Renal cortical epithelial cell (primary cell): ENCODE results near the gene USP48. TPM values are rescaled to one million over a fixed set of nuclear protein-coding genes. Genes with fewer than 3 reads are reported as not detected.
"Not testable (repeated sequence)": the region's sequence is repeated elsewhere in the genome, so short reads cannot be mapped to it uniquely, and the experiment has no call there.

Source experiments
- DNase-seq: peaks from one replicate; pipeline ENCODE4 v3.0.0-alpha.2; 2011; ENCODE audit warnings: low read depth
- total RNA-seq: library from RNA; depleted of rRNA; stranded (reverse); fragments of >200 nt; gene quantifications from 2 replicates; pipeline ENCODE4 v1.2.3, GENCODE V29; 2014

Gene USP48, protein sequence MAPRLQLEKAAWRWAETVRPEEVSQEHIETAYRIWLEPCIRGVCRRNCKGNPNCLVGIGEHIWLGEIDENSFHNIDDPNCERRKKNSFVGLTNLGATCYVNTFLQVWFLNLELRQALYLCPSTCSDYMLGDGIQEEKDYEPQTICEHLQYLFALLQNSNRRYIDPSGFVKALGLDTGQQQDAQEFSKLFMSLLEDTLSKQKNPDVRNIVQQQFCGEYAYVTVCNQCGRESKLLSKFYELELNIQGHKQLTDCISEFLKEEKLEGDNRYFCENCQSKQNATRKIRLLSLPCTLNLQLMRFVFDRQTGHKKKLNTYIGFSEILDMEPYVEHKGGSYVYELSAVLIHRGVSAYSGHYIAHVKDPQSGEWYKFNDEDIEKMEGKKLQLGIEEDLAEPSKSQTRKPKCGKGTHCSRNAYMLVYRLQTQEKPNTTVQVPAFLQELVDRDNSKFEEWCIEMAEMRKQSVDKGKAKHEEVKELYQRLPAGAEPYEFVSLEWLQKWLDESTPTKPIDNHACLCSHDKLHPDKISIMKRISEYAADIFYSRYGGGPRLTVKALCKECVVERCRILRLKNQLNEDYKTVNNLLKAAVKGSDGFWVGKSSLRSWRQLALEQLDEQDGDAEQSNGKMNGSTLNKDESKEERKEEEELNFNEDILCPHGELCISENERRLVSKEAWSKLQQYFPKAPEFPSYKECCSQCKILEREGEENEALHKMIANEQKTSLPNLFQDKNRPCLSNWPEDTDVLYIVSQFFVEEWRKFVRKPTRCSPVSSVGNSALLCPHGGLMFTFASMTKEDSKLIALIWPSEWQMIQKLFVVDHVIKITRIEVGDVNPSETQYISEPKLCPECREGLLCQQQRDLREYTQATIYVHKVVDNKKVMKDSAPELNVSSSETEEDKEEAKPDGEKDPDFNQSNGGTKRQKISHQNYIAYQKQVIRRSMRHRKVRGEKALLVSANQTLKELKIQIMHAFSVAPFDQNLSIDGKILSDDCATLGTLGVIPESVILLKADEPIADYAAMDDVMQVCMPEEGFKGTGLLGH
- total RNA-seq: 32.1 and 100 TPM in 2 replicates

- peak; percentile 87 for DNase-seq
Measured at GRCh38 chr1:21782868-21783678, at the start of gene USP48. USP48 (minus strand) TSS chr1:21783149; CDS start chr1:21782957, 192 bp downstream.

- DNase-seq: no peak
Measured at GRCh38 chr1:21831454-21831970, 48.6 kb upstream of the USP48 start.

GRCh38 chr1:21830792-21831453, 48.0 kb upstream of the USP48 start:
- DNase-seq: no peak

DNA sequence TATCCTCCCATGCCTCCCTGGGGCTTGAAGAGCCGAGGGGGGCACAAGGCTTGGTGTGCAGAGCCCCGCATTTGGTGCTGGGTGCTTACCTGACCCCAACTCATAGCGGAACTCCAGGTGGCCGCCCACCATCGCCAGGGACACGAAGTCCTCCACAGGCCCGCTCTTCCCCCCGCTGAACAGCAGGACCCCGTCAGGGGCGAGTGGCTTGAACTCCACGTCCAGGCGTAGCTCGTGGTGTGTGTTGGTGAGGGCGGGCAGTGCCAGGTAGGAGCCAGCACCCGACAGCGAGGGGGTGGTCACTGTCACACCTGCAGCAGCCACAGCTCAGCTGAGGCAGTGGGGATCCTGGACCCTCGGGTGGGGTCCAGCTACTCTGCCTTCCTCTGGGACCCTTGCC, 46.3 kb upstream of the USP48 start:
- no peak for DNase-seq

- DNase-seq: no peak
Measured at GRCh38 chr1:21828506-21829210, 45.7 kb upstream of the USP48 start.

DNA sequence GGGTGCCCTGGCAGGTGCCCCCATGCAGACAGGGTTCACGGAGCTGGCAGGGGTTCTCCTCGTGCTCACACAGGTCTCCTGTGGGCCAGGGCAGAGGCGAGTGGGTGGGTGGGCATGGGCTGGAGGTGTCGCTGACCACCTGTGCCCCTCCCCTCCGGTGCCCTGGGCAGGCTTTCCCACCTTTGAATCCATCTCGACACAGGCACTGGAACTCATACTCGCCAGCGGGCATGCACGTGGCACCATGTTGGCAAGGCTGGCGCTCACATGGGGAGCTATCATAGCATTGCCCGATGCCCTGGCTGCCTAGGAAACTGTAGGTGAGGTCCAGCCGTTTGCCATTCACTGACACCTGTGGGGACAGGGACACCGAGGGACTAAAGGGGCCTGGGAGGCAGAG, 45.1 kb upstream of the USP48 start:
- no peak for DNase-seq

DNA sequence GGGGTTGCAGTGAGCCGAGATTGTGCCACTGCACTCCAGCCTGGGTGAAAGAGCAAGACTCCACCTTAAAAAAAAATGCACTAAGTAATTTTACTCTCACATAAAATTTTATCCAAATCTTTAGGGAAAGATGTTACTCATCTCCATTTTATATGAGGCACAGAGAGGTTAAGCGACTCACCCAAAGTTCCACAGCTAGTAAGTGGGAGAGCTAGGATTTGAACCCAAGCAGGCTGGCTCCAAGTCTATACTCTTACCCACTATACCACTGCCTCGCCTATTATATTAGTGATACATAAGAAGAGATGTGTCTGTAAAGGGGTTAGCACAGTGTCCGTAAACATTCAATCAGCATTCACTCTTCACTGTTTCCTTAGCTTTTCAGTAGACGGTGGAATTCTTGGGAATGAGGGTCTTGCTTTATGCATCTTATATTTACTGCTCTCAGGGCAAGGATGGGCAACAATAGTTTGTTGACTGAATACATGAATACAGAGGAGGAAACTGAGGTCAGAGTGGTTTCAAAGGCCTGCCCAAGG, 44.3 kb upstream of the USP48 start:
- DNase-seq: no peak

- DNase-seq: not testable (repeated sequence)
Measured at GRCh38 chr1:21826694-21827093, 43.7 kb upstream of the USP48 start.

DNA sequence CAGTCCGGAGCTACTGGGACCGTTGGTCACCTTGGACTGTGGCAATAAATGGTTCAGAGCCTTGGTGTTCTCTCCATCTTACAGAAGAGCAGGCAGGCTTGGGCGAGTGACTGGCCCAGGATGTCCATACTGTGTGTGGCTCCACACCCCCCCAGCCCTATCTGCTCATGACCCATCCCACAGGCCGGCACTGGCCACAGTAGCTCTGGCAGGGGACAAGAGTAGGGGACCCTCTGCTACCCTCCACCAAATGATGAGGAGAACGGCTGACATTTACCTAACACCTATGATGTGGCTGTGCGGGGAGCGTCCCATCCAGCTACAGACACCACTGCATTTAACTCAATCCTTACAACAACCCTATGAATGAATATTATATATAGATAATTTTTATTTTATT, 42.4 kb upstream of the USP48 start:
- DNase-seq: no peak

- DNase-seq: no peak
Measured at GRCh38 chr1:21824926-21825325, 42.0 kb upstream of the USP48 start.

DNA sequence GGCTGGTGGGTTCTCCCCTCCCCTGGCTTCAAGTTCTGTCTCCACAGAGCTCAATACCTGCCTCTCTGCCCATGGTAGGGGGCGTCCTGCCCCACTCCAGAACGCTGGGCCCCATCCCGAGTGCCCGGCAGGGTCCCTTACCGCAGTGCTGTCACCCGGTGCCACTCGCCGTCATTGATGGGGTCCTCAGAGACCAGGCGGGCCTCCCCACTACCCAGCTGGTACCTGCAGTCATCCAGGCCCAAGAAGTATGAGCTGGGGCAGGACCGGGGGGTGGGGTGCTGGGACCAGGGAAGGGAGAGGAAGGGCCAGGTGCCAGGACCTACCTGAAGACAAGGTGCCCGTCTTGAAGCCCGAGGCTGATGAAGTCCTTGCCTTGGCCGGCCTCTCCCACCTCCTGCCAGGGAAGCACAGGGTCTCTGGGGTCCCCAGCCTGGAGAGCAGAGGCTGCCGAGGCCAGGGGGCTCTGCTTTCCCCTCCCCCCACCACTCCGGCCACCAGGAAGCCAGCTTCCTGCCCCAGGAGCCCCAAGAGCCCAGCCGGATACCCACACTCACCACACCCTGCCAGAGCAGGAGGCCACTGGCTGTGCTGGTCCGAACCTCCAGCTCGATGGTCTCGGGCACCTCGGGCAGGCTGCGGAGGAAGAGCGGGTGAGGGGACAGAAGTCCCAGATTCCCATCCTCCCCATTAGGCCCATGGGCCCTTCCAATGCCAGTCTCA, 41.2 kb upstream of the USP48 start:
- no peak for DNase-seq

GRCh38 chr1:21823206-21823979, 40.4 kb upstream of the USP48 start:
- no peak for DNase-seq

- DNase-seq: no peak
Measured at GRCh38 chr1:21822349-21822748, 39.4 kb upstream of the USP48 start.

DNA sequence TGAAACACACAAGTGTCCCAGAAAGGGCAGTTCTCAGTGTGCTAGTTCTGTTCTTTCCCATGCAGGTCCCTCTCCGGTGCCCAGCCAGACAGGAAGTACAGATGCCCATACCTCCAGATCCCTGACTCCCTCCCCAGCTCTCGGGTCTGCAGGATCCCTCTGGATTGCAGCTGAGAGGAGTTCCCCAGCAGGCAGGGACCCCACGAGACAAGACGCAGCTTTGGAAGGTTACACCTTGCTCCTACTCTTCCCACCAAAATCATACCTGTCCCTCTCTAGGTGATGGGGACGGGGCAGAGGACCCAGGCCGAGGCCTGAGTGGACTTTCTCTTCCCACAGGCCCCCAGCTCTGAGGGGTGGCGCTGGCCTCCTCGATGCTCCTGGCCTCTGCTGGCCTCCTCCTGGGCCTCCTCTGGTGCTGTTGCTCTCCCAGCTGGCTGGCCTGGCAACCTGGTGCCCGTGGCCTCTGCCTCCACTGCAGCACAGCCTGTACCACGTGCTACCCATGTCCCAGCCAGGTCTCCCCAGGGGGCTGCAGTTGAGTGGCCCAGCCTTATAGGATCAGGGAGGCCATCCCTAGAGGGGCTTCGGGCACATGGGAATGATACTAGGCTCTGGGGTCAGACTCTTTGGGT, 38.6 kb upstream of the USP48 start:
- no peak for DNase-seq

DNA sequence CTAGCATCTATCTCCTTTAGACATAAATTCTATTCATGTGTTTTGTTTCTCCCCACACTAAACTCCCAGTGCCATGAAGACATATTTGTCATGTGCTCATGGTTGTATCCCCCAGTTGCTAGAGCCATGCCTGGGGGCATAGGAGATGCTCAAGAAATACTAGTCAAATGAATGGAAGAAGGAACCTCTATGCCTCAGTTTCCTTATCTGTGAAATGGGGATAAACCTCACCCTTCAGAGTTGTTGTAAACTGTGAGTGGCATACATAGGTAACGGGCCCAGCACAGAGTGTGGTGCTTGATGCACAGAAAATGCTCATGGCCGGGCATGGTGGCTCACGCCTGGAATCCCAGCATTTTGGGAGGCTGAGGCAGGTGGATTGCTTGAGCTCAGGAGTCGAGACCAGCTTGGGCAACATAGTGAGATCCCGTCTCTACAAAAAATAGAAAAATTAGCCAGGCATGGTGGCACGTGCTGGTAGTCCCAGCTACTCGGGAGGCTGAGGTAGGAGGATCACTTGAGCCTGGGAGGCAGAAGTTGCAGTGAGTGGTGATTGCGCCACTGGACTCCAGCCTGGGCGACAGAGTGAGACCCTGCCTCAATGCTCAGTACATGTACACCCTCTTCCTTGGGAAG, 37.8 kb upstream of the USP48 start:
- no peak for DNase-seq

DNA sequence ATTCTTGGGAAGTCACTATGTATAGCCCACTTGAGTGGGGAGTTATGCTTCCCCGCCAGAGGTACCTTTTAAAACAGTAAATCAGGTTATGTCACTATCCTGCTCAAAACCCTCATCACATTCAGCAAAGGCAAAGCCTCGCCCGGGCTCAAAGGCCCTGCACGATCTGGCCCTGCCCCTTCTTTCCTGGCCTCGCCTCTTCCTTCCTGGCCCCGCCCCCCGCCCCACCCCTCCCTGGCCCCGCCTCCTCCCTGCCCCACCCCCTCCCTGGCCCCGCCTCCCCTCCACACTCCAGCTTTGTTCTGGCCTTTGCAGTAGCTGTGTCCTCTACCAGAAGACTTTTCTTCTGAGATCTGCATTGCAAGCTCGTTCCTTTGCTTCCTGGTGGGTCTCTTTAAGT, 35.7 kb upstream of the USP48 start:
- no peak for DNase-seq

DNA sequence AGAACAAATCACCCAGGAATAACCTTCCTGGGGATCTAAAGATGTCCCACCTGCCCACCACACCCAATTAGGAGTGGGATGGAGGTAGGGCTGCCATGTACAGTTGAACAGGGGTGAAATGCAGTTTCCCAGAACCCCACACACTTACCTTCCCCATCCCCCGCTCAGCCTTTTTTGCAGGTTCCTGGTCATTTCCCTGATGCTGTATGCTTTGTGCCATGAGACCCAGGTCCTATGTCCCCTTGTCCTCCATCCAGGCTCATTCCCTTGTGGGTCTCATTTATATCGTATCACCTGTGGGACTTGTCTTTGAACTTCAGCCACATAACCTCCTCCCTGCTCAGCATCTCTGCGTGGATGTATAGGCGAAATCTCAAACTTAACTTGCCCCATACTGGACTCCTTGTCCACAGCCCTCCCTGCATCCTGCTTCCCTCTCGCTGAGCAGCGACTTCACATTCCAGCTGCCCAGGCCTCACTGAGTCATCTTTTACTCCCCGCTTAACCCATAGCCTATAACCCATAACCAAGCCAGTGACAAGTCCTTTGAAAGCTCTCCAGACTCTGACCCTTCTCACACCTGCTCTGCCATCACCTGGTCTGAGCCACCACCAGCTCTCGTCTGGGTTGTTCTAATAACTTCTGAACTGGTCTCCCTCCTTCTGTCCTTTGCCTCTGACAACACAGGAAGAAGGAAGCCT, 33.8 kb upstream of the USP48 start:
- DNase-seq: peak; percentile 85
